Measurements from ENCODE around the gene PRAMEF1.
"Not testable (repeated sequence)": the region's sequence is repeated elsewhere in the genome, so short reads cannot be mapped to it uniquely, and the experiment has no call there.

The PRAMEF1 gene

GRCh38 chr1:12776801-12777557, 14.2 kb upstream of the PRAMEF1 start:
- no peak for DNase-seq

GRCh38 chr1:12778061-12778460, 13.1 kb upstream of the PRAMEF1 start:
- no peak for DNase-seq

GRCh38 chr1:12778907-12779306, 12.3 kb upstream of the PRAMEF1 start:
- DNase-seq = no peak

GRCh38 chr1:12781488-12781887, 9.7 kb upstream of the PRAMEF1 start:
- DNase-seq = not testable (repeated sequence)

GRCh38 chr1:12783783-12784182, 7.4 kb upstream of the PRAMEF1 start:
- DNase-seq = not testable (repeated sequence)

- not testable (repeated sequence) for DNase-seq
Measured at GRCh38 chr1:12784729-12785128, 6.5 kb upstream of the PRAMEF1 start.

GRCh38 chr1:12798911-12799310, 7.7 kb downstream of the PRAMEF1 start:
- DNase-seq = no peak

GRCh38 chr1:12799730-12800129, 8.5 kb downstream of the PRAMEF1 start:
- DNase-seq = no peak

- DNase-seq = no peak
Measured at GRCh38 chr1:12809933-12810332, 18.7 kb downstream of the PRAMEF1 start.

- no peak for DNase-seq
Measured at GRCh38 chr1:12810691-12811408, 19.7 kb downstream of the PRAMEF1 start.

- DNase-seq = no peak
Measured at GRCh38 chr1:12811409-12811784, 20.2 kb downstream of the PRAMEF1 start.

GRCh38 chr1:12819061-12819460, 27.9 kb downstream of the PRAMEF1 start:
- DNase-seq = not testable (repeated sequence)

GRCh38 chr1:12831310-12831709, 40.1 kb downstream of the PRAMEF1 start, which contains the start of gene PRAMEF11:
PRAMEF11 (minus strand) TSS chr1:12831410; CDS start chr1:12828789, 2,621 bp downstream.
- not testable (repeated sequence) for DNase-seq

- not testable (repeated sequence) for DNase-seq
Measured at GRCh38 chr1:12833251-12833650, 42.1 kb downstream of the PRAMEF1 start.
